GM21390 (cell line): ENCODE results near the gene ANGEL2.
"Not testable (repeated sequence)": the region's sequence is repeated elsewhere in the genome, so short reads cannot be mapped to it uniquely, and the experiment has no call there.

Experiments
- ATAC-seq: cut with Tn5 transposase; IDR thresholded peaks from one replicate; pipeline ENCODE4 v1.9.1; 2021; ENCODE audit not compliant: unreplicated experiment

ANGEL2 gene

DNA sequence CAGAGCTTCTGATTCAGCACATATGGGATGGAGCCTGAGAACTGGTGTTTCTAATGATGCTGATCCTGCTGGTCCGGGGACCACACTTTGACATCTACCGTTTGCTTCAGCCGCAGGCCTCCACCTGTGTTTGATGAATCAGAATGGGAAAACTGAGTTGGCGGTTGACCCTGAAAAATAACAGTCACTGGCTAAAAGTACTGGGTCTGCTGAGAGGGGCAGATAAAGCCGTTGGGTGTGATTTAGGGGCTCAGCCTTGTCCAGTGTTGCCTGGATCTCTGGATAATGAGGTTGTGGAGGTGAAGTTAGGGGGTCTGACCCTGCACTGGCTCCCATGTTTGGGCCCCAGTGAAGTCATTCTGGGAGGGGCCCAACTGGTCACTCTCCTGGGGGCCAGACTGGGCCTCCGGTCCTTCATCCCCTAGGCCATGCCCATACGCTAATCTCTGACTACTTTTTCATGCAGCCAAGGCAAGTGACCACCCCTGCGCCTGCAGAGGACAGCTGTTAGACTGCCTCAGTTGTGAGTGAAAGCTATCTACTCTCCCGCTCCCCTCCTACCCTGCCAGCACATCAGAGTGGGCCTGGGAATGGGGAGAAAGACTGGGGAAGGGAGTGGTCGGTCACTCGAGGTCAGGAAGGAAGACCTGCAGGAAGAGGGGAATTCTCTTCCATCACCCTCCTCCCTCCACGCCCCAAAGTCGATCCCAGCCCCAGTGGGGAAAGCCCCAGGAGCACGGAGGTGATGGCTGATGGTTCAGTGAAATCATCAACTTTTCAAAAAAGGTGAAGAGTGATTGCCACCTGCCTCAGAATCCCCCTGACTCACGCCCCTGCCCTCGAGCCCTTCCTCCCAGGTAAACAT lies 37.7 kb downstream of the ANGEL2 start:
- ATAC-seq: peak; percentile 30

DNA sequence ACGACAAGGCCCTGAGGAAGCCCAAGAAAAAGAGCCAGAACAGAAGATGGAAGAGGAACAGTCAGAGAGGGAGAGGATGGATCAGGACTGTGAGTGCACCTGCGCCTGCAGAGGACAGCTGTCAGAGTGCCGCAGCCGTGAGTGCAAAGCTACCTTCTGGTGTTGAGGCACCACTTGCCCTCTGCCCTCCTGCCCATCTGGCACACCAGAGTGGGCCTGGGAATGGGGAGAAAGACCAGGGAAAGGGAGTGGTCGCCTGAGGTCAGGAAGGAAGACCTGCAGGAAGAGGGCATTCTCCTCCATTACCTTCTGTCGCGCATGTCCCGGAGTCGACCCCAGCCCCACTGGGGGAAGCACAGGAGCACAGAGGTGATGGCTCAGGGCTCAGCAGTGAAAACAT lies 39.1 kb downstream of the ANGEL2 start:
- ATAC-seq: no peak

DNA sequence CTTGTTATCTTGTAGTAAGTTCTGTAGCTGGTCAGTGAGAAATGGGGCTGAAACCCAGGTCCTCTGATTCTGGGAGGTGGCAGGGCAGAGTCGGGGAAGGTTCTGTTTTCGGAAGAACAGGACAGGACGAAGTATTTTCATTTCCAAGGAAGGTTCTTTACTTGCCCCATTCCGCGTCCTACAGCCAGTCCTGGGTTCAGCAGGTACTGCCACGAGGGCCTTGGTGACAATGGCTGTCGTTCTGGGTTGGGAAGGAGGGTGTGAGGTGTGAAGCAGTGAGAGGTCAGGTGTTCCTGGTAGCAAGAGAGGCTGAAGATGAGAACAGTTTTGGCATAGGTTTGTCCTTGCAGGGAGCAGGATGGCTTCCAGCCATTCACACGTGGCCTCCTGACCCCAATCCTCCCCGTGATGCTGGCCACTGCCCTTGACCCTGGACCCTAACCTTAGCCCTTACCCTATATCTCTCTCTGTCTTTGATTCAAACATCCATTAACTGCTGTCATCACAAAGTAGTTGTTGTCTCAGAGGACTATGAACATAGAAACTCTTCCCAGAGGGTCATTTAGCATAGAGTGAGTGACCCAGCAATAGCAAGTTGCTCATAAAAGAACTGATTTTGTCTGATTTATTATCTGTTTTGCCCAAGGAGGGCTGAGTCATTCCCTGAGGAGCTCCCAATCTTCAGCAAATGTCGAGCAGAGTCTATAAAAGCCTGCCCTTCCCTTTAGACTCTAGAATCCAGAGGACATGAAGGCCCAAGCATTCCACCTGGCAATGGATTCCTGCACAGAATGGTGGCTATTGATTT lies 40.4 kb downstream of the ANGEL2 start:
- no peak for ATAC-seq

DNA sequence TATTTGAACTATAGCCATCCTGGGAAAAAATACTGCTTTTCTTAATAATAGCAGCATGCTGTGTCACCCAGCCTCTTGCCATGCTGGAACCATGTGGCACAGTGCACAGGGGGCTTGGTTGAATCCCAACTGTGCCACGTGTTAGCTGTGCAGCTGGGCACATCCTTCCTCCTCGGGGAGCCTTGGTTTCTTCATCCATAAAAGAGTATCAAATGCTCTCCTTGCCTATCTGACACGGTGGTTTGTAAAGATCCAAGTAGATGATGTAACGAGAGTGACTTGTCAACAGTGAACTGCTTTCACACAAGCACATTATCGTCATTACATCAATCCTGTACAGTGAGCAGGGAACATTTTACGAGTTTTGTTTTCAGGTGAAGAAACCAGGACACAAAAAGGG lies 41.0 kb downstream of the ANGEL2 start:
- ATAC-seq: no peak

DNA sequence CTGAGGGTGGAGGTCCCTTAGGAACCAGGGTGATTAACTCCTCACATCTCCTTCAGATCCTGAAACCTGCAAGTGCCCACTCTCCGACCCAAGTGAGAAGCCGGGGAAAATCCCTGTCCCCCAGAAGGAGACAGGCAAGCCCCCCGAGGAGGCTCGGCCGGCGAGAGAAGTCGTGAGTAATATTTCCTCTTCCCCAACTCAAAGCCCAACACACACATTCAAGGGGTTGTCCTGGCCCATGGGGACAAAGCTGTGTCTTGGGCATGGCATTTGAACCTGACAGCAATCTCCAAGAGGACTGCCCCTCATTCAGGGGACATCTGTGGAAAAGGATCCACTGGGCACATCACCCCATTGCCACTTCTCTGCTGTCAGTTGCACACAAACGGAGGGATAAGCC lies 41.8 kb downstream of the ANGEL2 start:
- no peak for ATAC-seq

DNA sequence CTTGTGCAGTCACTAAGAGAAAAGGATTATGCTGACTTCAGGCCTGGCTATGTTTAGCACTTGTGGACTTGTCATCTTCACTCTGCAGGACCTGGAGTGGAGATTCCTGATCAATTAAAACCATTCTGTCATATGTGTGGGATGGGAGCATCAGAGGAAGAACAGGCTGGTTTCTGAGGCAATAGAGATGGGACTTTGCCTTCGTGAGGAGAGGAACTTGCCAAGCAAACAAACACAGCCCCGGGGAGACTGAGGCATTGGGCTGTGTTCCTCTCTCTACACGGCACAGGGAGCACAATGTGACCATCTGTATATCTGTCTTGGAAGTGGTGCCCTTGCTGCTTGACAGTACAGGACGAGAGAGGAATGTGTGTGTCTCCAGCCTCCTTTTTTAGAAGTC lies 42.2 kb downstream of the ANGEL2 start:
- no peak for ATAC-seq

DNA sequence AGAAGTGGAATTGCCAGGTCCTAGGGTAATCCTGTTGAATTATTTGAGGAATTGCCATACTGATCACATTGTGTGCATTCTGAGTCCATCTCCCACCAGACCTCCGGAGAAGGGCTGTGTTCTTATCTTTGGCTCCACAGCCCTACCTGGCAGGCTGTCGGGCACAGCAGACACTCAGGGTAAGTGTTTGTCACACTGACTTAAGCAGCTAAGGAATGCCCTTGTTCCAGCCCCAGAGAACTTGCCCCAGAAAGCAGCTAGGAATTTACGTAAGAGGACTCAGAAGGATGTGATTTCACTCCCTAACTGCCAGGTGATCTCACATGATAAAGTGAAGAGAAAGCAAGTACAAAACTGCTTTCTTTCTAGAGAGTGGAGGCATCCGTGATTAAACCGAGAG lies 44.4 kb downstream of the ANGEL2 start:
- no peak for ATAC-seq

DNA sequence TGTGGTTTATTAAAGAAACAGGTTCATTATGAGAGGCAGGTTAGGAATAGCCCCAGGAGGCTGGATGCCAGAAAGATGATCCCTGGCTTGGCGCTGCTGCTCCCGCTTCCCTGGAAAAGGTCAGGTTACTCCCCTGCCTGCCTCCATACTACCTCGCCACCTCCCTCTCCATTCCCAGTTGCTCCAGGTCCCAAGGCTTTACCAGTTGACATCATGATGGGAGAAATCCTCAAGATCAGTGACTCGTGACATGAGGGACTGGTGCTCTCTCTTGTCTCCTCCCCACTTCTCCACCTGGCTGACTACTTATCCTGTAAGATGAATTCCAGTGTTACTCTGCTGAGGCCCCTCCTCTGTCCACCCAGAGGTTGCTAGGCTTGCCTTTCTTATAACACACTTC lies 45.6 kb downstream of the ANGEL2 start:
- ATAC-seq: no peak

DNA sequence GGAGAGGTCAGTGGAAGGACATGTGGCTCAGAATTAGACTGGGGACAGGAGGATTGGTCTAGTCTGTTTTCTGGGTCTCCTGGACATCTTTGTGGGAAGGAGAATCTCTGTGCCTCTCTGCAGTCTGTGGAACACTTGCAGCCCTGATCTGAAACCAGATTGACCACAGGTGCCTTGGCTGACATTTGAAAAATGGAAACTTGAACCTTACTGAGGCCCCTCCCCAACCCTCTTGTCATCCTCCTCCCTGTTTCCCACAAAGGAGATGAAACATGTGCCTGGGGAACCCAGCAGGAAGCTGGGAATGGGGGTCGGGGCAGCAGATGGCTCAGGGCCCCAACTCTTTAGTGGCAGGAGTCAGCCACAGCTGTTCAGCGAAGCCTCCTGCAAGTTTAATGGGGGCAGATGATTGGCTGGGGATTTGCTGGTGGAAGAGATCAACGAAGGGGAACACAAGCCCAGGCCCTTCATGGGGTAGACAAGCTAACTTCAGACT lies 47.3 kb downstream of the ANGEL2 start:
- ATAC-seq: peak; percentile 83

DNA sequence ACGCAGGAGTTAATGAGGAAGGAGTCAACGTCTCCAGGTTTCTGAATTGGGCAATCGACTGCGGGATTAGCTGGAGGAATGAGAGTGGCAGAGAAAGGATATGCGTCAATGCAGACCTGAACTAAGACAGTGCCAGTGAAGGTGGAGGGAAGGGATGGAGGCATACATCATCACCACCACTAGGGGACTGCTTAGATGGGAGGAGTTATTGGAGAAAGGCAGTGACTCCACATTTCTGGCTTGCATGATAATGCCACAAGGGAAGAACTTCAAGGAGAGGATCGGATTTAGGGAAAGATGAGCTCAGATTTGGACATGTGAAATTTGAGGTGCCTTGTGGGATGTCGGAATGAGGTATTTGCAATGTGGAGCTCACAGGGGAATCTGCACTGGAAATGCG lies 47.9 kb downstream of the ANGEL2 start:
- peak; percentile 55 for ATAC-seq

DNA sequence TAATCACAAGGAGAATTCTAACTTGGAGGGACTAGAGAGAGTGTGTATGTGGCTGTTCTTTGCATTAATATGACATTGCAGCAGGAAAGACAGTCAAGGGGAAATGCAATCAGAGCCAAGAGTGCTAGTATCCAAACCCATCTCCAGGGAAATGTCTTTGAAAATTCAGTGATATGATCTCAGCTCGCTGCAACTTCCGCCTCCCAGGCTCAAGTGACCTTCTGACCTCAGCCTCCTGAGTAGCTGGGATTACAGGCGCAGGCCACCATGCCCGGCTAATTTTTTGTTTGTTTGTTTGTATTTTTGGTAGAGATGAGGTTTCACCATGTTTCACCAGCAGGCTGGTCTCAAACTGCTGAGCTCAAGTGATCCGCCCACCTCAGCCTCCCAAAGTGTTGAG lies 49.1 kb downstream of the ANGEL2 start:
- ATAC-seq: no peak

DNA sequence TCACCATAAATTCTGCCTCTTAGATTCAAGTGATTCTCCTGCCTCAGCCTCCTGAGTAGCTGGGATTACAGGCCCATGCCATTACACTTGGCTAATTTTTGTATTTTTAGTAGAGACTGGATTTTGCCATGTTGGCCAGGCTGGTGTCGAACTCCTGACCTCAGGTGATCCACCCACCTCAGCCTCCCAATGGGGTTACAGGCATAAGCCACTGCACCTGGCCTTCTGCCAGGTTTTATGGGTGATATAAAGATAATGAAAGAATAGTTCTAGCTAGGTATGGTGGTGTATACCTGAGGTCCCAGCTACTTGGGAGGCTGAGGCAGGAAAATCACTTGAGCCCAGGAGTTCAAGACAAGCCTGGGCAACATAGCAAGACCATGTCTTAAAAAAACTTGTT lies 50.7 kb downstream of the ANGEL2 start:
- not testable (repeated sequence) for ATAC-seq

DNA sequence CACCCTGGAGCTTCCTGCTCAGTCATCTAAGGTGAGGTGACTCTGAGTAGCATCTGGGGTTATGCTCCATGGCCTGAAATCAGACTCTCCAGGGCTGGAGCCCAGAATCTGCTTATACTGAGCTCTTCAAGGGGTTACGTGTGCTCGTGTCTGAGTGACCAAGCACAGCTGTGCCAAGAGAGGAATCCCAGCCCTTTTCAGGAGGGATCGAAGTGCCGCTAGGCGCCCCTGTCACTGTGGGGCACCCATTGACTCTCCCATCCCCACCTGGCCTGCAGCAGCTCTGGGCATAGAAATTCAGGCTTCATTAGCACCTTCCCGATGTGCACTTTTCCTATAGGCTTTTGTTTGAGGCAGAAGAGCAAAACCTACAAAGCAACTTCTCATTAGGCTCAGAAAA lies 51.6 kb downstream of the ANGEL2 start:
- ATAC-seq: no peak

DNA sequence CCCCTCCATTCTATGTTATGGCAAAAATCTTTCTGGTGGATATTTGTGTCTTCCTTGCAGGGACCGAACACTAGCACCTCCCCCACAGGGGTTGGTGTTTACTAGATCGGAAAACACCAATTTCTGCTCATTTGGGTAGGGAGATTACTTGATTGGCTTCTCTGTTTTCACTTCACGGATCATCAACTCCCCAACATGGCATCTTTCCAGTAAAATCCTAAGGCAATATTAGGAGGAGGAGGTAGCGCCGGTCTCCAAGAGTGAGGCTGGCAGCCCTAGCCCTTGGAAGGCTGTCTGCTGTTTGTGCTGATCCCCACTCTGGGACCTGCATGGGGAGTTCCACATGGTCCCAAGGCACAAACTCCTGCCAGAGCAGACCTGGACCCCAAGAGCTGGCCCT lies 53.2 kb downstream of the ANGEL2 start:
- no peak for ATAC-seq

DNA sequence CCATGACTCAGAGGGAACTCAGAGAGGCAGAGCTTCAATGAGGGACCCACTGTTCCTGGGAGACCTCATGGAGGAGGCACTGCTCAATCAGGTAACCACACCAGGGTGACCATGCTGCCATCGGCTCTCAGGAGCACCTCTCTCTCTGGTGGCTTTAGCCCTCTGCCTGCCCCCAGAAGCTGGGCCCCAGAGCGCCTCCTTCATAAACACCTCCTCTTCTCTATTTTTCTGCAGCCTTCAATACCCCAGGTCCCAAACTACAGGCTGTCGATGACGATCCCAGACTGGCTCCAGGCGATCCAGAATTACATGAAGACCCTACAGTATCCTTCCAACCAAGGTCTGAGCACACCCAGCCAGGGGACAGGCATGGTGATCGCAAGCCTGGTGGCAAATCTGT lies 54.7 kb downstream of the ANGEL2 start:
- no peak for ATAC-seq

DNA sequence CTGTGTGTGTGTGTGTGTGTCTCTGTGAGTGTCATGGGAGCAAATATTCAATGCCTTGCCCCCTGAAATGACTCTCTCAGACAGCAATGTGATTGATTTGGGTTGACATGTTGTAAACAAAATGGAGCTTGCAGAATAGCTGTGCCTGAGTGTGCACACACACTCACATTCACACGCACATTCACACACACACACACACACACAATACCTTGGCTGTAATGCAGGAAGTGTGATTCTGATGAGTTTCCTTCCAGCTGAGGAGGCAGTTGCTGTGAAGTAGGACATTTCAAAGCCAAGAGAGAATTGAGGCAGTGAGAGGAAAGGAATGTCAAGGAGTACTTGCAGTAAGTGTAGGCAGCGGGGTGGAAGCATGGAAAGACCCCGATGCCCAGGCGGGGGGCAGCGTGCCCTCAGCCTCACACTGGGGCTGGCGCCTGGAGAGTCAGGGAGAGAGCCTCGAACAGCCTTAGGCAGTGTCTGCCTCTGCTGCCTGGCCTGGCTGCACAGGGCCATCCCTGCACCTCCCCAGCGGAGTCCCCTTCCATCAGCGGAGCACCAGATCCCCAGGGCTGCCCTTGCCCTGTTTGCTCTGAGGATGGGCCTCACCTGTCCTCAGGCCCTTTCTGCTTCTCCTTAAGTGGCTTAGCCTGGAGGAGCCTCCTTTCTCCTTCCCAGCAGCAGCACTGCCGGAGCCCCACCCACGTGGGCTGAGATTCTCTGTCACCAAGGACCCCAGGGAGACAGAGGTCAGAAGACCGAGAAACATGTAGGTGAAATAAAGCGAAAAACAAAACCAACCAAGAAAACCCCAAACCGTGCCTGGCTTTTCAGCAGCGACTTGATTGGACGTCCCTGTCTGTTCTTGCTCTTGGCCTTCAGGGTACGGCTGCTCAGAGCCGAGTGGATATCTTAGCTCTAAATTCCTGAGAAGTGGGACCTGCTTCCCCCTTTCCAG lies 56.1 kb downstream of the ANGEL2 start:
- peak; percentile 75 for ATAC-seq

DNA sequence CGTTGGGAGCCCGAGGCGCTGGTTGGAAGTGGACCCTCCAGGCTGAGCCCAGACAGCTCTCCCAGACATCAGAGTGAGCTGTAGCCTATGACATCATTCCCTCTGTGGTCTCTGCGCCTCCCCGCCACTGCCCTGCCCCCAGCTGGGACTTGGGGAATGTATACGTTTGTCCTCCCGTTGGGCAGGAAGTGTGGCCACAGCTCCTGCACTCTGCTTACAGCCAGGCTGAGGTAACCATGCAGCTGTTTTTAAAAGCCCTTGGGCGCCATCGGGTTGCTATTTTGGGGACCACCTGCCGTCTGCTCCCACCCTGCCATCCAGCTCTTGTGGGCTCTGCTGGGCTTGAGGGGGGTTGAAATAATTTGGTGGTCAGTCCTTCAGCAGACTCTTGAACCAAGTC lies 57.5 kb downstream of the ANGEL2 start:
- no peak for ATAC-seq

DNA sequence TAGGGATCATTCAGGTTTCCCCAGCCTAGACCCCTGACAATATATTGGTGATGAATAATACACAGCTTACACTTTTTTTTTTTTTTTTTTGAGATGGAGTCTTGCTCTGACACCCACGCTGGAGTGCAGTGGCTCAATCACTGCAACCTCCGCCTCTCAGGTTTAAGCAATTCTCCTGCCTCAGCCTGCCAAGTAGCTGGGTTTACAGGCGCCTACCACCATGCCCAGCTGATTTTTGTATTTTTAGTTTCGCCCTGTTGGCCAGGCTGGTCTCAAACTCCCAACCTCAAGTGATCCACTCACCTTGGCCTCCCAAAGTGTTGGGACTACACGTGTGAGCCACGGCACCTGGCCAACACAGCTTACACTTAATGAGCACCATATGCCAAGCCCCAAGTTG lies 58.1 kb downstream of the ANGEL2 start:
- no peak for ATAC-seq

DNA sequence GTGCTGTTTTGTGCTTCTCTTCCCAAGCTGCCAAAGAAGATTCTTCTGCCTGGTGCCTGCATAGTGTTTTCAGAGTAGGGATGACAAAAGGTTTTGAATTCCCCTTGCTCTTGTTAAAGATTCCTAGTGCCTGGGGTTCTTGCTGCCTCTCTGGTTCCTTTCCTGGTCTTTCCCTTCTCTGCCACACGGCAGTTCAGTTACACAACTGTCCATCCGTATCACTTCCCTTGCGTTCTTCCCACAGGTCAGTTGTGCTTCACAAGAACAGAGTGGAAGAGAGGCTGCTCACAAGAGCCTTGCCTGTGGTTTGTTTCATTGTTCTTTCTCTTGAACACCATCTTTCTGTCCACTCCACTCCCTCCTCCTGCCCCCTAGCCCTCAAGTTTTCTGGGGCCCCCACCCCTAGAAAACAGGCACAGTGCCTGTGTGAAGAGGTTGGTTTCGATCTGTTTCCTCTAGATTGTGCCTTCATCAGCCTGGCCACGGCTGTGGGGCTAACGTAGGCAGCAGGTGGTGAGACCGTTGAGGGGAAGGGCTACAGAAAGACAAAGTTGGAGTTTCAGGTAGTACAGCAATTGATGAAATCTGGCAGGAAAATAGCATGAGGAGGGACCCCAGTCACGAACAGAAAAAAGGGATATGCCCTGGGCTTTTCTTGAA lies 59.6 kb downstream of the ANGEL2 start:
- peak; percentile 28 for ATAC-seq

DNA sequence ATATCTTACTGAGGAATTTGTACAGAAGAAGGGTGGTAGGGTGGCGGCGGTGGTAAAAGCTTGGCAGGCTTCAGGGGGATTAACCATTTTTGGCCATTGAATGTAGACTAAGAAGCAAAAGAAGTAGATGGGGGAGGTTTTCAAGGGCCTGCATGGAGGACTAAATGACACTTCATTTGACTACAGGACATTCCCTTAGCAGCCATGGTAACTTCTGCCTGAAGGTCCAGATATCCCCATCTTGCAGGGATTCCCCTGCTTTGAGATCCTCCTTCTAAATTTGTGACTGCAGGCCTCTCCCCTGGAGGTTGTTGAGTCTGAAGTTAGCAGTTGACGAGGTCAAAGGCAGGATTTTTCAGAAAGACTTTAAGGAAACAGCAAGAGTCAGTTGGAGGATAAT lies 60.6 kb downstream of the ANGEL2 start:
- no peak for ATAC-seq
